Activated CD8-positive, alpha-beta T cell treated with anti-CD3 and anti-CD28 coated beads for 36 hours (primary cell): ENCODE results near the gene C6orf132. TPM values are rescaled to one million over a fixed set of nuclear protein-coding genes. Genes with fewer than 3 reads are reported as not detected.

Experiments
- ATAC-seq: fragments of 200-7000 bp; cut with Tn5 transposase; one replicate; pipeline ENCODE4 v1.10.0; 2021; ENCODE audit warnings: mild to moderate bottlenecking, moderate library complexity
- CTCF ChIA-PET: fragments of 350-600 bp; sonication (Branson Sonifier 250); formaldehyde crosslinking; loops from one replicate; lab custom pipeline; 2021; ENCODE audit warnings: antibody characterized with exemption; lab: Charles Lee
- POLR2A ChIA-PET: fragments of 350-600 bp; sonication (Branson Sonifier 250); formaldehyde crosslinking; loops from one replicate; lab custom pipeline; 2021; ENCODE audit warnings: antibody characterized with exemption; lab: Charles Lee
- DNase-seq: peaks from one replicate; pipeline ENCODE4 v3.0.0-alpha.2; 2020
- H3K27ac Mint-ChIP-seq: one replicate; pipeline ENCODE4 v1.8.0; 2021; ENCODE audit warnings: mild to moderate bottlenecking, mixed read lengths
- H3K27me3 Mint-ChIP-seq: one replicate; pipeline ENCODE4 v1.8.0; 2021; ENCODE audit warnings: mixed read lengths
- H3K36me3 Mint-ChIP-seq: one replicate; pipeline ENCODE4 v1.8.0; 2021; ENCODE audit warnings: low read depth, mixed read lengths
- H3K4me1 Mint-ChIP-seq: one replicate; pipeline ENCODE4 v1.8.0; 2021; ENCODE audit warnings: low read depth, mixed read lengths
- H3K4me3 Mint-ChIP-seq: one replicate; pipeline ENCODE4 v1.8.0; 2021; ENCODE audit warnings: mild to moderate bottlenecking, moderate library complexity, mixed read lengths
- H3K9me3 Mint-ChIP-seq: one replicate; pipeline ENCODE4 v1.8.0; 2021; ENCODE audit warnings: mixed read lengths
- intact Hi-C: fragments of 100-400 bp; cut with micrococcal nuclease; formaldehyde crosslinking; loops from one replicate; pipeline ENCODE4 v1.10.0; 2022
- total RNA-seq, 2 experiments: library from RNA; stranded (reverse); gene quantifications; one replicate each; pipeline ENCODE4 v1.2.3, GENCODE V29; 2021
- TF ChIP-seq, protein P1 (sequence below): fragments of 200-600 bp; IDR thresholded peaks from one replicate; pipeline ENCODE4 v1.8.0; 2022; ENCODE audit warnings: antibody characterized with exemption, mild to moderate bottlenecking

Gene C6orf132
- total RNA-seq, 2 experiments from 2014 or later = 0.13 to 0.18 TPM

DNA sequence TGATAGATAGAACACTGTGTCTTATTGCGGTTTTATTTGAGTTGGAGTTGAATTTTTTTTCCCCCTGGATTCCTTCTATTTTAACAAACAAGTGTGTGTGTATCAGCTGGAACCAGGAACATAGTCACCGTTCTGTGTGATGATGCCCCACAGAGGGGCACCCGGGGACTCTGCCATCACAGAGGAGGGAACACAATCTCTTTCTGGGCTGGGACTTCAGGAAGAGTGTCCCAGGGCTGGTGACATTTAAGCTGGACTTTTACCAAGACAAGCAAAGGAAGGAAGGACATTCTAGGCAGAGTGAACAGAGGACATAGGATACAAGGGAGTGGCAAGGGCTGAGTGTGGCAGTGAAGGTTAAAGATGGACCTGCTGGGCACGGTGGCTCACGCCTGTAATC, 58.9 kb downstream of the C6orf132 start:
- intact Hi-C loops = no loop called here
- POLR2A ChIA-PET = no interaction called here

DNA sequence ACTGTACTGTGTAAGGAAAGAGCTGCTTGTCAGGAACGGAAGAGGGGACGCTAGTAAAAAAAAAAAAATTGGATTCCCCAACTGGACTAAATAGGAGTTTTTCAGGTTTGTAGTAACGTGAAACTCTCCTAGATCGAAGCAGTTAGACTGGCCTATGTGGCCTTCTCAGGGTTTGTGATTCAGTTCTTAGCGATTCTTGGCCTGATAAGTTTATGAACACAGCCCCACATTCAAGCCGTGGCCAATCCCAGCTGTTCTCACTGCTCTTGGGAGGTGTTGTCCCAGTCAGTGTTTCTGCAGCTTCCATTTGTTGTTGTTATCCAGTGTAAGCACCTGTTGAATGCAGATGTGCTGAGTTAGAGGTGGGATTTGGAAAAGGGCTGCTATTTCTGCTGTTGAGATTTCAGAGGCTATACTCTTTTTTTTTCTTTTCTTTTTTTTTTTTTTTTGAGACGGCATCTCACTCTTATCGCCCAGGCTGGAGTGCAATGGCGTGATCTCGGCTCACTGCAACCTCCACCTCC, 62.4 kb downstream of the C6orf132 start:
- ChIA-PET CTCF (interaction anchor here (2.4 kb wide), 1 partner anchor 24 kb away, joined by 16 read pairs; no protein-coding TSS in a partner anchor), POLR2A (interaction anchor here (1.1 kb wide), 1 partner anchor 13 kb away, joined by 4 read pairs; no protein-coding TSS in a partner anchor)
- DNase-seq (no peak), ATAC-seq (no peak)
- TF ChIP-seq, protein P1, sequence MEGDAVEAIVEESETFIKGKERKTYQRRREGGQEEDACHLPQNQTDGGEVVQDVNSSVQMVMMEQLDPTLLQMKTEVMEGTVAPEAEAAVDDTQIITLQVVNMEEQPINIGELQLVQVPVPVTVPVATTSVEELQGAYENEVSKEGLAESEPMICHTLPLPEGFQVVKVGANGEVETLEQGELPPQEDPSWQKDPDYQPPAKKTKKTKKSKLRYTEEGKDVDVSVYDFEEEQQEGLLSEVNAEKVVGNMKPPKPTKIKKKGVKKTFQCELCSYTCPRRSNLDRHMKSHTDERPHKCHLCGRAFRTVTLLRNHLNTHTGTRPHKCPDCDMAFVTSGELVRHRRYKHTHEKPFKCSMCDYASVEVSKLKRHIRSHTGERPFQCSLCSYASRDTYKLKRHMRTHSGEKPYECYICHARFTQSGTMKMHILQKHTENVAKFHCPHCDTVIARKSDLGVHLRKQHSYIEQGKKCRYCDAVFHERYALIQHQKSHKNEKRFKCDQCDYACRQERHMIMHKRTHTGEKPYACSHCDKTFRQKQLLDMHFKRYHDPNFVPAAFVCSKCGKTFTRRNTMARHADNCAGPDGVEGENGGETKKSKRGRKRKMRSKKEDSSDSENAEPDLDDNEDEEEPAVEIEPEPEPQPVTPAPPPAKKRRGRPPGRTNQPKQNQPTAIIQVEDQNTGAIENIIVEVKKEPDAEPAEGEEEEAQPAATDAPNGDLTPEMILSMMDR = no peak
- peaks cover 12% of the 10 kb centered on the region for H3K36me3 Mint-ChIP-seq
- intact Hi-C loops = no loop called here
- no peaks in the 10 kb centered on the region for H3K9me3 Mint-ChIP-seq
- no peaks in the 10 kb centered on the region for H3K4me1 Mint-ChIP-seq
- H3K27ac Mint-ChIP-seq = no peak overlapping the region
- H3K4me3 Mint-ChIP-seq = no peak overlapping the region
- no peaks in the 10 kb centered on the region for H3K27me3 Mint-ChIP-seq

More for the DNA sequence above, 58.9 kb downstream of the C6orf132 start:
- H3K9me3 Mint-ChIP-seq = no peaks in the 10 kb centered on the region
- no peaks in the 10 kb centered on the region for H3K27me3 Mint-ChIP-seq
- no peaks in the 10 kb centered on the region for H3K36me3 Mint-ChIP-seq
- no peaks in the 10 kb centered on the region for H3K4me1 Mint-ChIP-seq
- CTCF ChIA-PET = interaction anchor here (1.0 to 5.2 kb wide), 4 partner anchors 13 to 27 kb away, joined by 3 to 17 read pairs (median 6); no protein-coding TSS in a partner anchor
- ATAC-seq = no peak
- TF ChIP-seq, protein P1 = no peak
- H3K4me3 Mint-ChIP-seq = no peak overlapping the region
- H3K27ac Mint-ChIP-seq = no peak overlapping the region
- DNase-seq = no peak

DNA sequence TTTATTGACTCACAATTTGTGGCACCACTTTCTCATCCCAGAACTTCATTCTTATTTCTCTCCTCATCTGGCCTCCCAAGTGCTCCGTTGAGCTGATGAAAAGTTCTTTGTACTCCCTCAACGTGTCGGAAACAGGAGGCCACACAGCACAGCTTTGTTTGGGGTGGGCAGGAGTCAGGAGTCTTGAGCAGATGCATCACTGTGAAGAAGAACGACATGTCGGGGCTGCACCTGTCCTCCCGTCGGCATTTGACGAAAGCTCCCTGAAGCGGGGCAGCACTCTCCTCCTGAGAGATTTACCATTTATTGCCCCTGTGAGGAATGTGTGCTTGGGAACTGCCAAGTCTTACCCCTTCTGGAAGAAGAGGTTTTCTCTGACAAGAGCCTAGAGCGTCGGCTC, 64.0 kb downstream of the C6orf132 start:
- Mint-ChIP-seq H3K4me3 (no peak overlapping the region), H3K27me3 (no peaks in the 10 kb centered on the region), H3K27ac (no peak overlapping the region), H3K9me3 (no peaks in the 10 kb centered on the region), H3K4me1 (no peaks in the 10 kb centered on the region), H3K36me3 (peaks cover 19% of the 10 kb centered on the region)
- ChIA-PET CTCF (interaction anchor here (1.8 kb wide), 1 partner anchor 26 kb away, joined by 15 read pairs; no protein-coding TSS in a partner anchor), POLR2A (no interaction called here)
- intact Hi-C loops = no loop called here
- no peak for ATAC-seq
- no peak for DNase-seq
- TF ChIP-seq, protein P1 = no peak

DNA sequence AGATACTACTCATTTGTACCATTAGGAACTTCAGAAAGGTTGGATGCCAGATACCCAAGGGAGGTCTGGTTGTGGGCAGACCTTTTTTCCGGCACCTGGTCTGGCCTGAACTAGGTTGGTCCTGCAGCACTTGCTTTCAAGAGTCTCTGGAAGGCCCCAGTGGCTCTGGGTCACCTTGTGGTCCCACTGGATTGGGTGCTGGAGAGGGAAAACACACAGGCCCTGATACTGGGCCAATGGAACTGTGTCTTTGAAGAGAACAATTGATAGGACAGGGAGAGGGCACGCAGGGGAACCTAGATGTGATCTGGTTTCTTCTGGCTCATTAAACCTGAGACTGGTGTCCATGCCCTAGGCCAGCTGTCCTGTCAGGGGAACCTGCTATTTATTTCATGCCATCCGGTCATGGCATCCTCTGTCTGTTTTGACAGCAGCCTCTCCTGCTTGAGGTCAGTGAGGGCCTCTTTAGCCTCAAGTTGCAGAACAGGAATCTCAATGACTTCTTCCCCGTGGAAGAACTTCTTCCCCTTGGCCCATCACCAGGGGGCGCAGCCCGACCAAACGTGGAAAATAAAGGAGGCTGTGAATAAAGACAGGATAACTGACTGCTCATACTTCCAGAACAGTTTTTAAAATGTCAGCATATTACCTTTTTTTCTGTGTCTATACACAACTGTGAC, 67.1 kb downstream of the C6orf132 start:
- Mint-ChIP-seq H3K27me3 (no peaks in the 10 kb centered on the region), H3K4me1 (no peaks in the 10 kb centered on the region), H3K9me3 (no peaks in the 10 kb centered on the region), H3K4me3 (no peak overlapping the region), H3K27ac (no peak overlapping the region), H3K36me3 (peaks cover 27% of the 10 kb centered on the region)
- intact Hi-C loops = loop anchor here (1.0 kb wide), 1 partner anchor 91 kb away; no protein-coding TSS in a partner anchor
- TF ChIP-seq, protein P1 = peak; percentile 73
- DNase-seq (peak; percentile 73), ATAC-seq (no peak)
- ChIA-PET CTCF (interaction anchor here (1.0 to 2.8 kb wide), 2 partner anchors 13 to 29 kb away, joined by 3 to 22 read pairs; no protein-coding TSS in a partner anchor), POLR2A (no interaction called here)

DNA sequence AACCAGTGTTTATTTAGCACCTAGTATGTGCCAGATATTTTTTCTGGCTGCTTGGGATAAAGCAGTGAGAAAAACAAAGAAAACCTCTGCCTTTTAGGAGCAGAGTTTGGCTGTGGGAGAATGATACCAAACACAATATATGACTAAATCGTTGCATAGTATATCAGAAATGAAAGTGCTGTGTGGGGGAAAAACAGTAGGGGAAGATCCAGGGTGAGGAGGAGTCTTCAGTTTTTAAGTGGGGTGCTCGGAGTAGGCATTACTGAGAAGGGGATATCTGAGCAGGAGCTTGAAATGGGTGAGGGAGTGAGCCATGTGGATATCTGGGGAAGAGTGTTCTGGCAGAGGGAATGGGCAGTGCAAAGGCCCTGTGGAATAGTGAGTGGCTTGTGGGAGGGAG, 69.1 kb downstream of the C6orf132 start:
- Mint-ChIP-seq H3K27me3 (no peaks in the 10 kb centered on the region), H3K27ac (no peak overlapping the region), H3K36me3 (peaks cover 25% of the 10 kb centered on the region), H3K4me3 (no peak overlapping the region), H3K4me1 (no peaks in the 10 kb centered on the region), H3K9me3 (no peaks in the 10 kb centered on the region)
- POLR2A ChIA-PET = no interaction called here
- no peak for DNase-seq
- ATAC-seq = no peak
- TF ChIP-seq, protein P1 = no peak
- intact Hi-C loops = no loop called here
- CTCF ChIA-PET = interaction anchor here (0.8 to 2.8 kb wide), 7 partner anchors 16 to 653 kb away, joined by 3 to 22 read pairs (median 3); no protein-coding TSS in a partner anchor
